Neural cell (in vitro differentiated cells): ENCODE data around the gene KCTD16. TPM values are rescaled to one million over a fixed set of nuclear protein-coding genes. Genes with fewer than 3 reads are reported as not detected.

Source experiments
- H2AFZ ChIP-seq: fragments of 200-600, 300-800 bp; sonication (generic), shearing (Covaris generic); 2 replicates; pipeline ENCODE4 v1.6.0; 2014; ENCODE audit warnings: low read depth, mild to moderate bottlenecking, antibody characterized with exemption, low read length, moderate library complexity
- H3F3A ChIP-seq: fragments of 200-600 bp; shearing (Covaris generic); 2 replicates; pipeline ENCODE4 v1.6.1; 2016; ENCODE audit warnings: mild to moderate bottlenecking, moderate library complexity, mixed read lengths, antibody characterized with exemption, low read length; ENCODE audit not compliant: insufficient read depth, poor library complexity, severe bottlenecking
- H3K27ac ChIP-seq: fragments of 200-600, 300-800 bp; sonication (generic), shearing (Covaris generic); 2 replicates; pipeline ENCODE4 v1.5.1; 2014; ENCODE audit warnings: mild to moderate bottlenecking, low read length, moderate library complexity
- H3K27me3 ChIP-seq: fragments of 300-800, 200-600 bp; sonication (generic), shearing (Covaris generic); 2 replicates; pipeline ENCODE4 v1.6.0; 2014; ENCODE audit warnings: mild to moderate bottlenecking, low read depth, low read length, moderate library complexity; ENCODE audit not compliant: insufficient read depth
- H3K36me3 ChIP-seq: fragments of 300-800, 200-600 bp; sonication (generic), shearing (Covaris generic); 2 replicates; pipeline ENCODE4 v1.5.1; 2014; ENCODE audit warnings: mild to moderate bottlenecking, antibody characterized with exemption, low read length, moderate library complexity; ENCODE audit not compliant: insufficient read depth
- H3K4me2 ChIP-seq: fragments of 300-800, 200-600 bp; sonication (generic), shearing (Covaris generic); 2 replicates; pipeline ENCODE4 v1.6.0; 2014; ENCODE audit warnings: mild to moderate bottlenecking, low read length
- H3K4me3 ChIP-seq: fragments of 300-800, 200-600 bp; sonication (generic), shearing (Covaris generic); 2 replicates; pipeline ENCODE4 v1.5.1; 2014; ENCODE audit warnings: mild to moderate bottlenecking, low read length, moderate library complexity
- H3K79me2 ChIP-seq: fragments of 200-600 bp; shearing (Covaris generic); replicated peaks from 2 replicates; pipeline ENCODE4 v1.6.0; 2014; ENCODE audit warnings: mild to moderate bottlenecking, low read length, moderate library complexity; ENCODE audit not compliant: insufficient read depth
- H3K9ac ChIP-seq: fragments of 300-800, 200-600 bp; sonication (generic), shearing (Covaris generic); 2 replicates; pipeline ENCODE4 v1.6.1; 2016; ENCODE audit warnings: mild to moderate bottlenecking, low read length, mixed read lengths
- H3K9me2 ChIP-seq: fragments of 200-600 bp; shearing (Covaris generic); 2 replicates; pipeline ENCODE4 v1.6.1; 2016; ENCODE audit warnings: mild to moderate bottlenecking, low read length, mixed read lengths; ENCODE audit not compliant: insufficient read depth
- H3K9me3 ChIP-seq: fragments of 200-600, 300-800 bp; sonication (generic), shearing (Covaris generic); 2 replicates; pipeline ENCODE4 v1.6.1; 2016; ENCODE audit warnings: mild to moderate bottlenecking, mixed run types, low read length, moderate library complexity, mixed read lengths
- H4K20me1 ChIP-seq: fragments of 200-600 bp; shearing (Covaris generic); 2 replicates; pipeline ENCODE4 v1.6.1; 2016; ENCODE audit warnings: mild to moderate bottlenecking, mixed run types; ENCODE audit not compliant: insufficient read depth
- EP300 ChIP-seq: fragments of 450-650 bp; conservative IDR thresholded peaks from 2 replicates; pipeline ENCODE4 v1.6.1; 2014; ENCODE audit warnings: antibody characterized with exemption, mild to moderate bottlenecking, moderate library complexity; ENCODE audit not compliant: poor library complexity, severe bottlenecking
- EZH2 ChIP-seq: fragments of 200-600, 300-800 bp; shearing (Covaris generic), sonication (generic); IDR thresholded peaks from 2 replicates; pipeline ENCODE4 v1.6.1; 2014; ENCODE audit warnings: antibody characterized with exemption, low read length, borderline replicate concordance, mild to moderate bottlenecking; ENCODE audit not compliant: insufficient read depth, poor library complexity, severe bottlenecking
- MXI1 ChIP-seq: fragments of 450-650 bp; conservative IDR thresholded peaks from 2 replicates; pipeline ENCODE4 v1.6.1; 2014; ENCODE audit warnings: antibody characterized with exemption, mild to moderate bottlenecking; ENCODE audit not compliant: poor library complexity, severe bottlenecking
- POLR2AphosphoS5 ChIP-seq: IDR thresholded peaks from 2 replicates; pipeline ENCODE4 v1.6.1; 2012
- RAD21 ChIP-seq: fragments of 450-650 bp; conservative IDR thresholded peaks from 2 replicates; pipeline ENCODE4 v1.6.1; 2014; ENCODE audit warnings: antibody characterized with exemption, mild to moderate bottlenecking, moderate library complexity
- SMC3 ChIP-seq: fragments of 450-650 bp; conservative IDR thresholded peaks from 2 replicates; pipeline ENCODE4 v1.6.1; 2014; ENCODE audit warnings: antibody characterized with exemption, mild to moderate bottlenecking, moderate library complexity; ENCODE audit not compliant: poor library complexity
- TAF1 ChIP-seq: IDR thresholded peaks from 2 replicates; pipeline ENCODE4 v1.6.1; 2012; ENCODE audit warnings: low read depth
- polyA plus RNA-seq: library from polyadenylated mRNA; depleted of rRNA; stranded (reverse); fragments of >200 nt; gene quantifications from 2 replicates; pipeline ENCODE4 v1.2.3, GENCODE V29; 2014
- TF ChIP-seq, protein P1 (sequence below): fragments of 450-650 bp; IDR thresholded peaks from 2 replicates; pipeline ENCODE4 v1.5.1; 2014; ENCODE audit warnings: antibody characterized with exemption, mild to moderate bottlenecking, moderate library complexity; ENCODE audit not compliant: poor library complexity, severe bottlenecking
- TF ChIP-seq, protein P2 (sequence below): IDR thresholded peaks from 2 replicates; pipeline ENCODE4 v1.6.1; 2012; ENCODE audit warnings: borderline replicate concordance

KCTD16 gene
- polyA plus RNA-seq, 1 donor from 2014 or later, result 7.1 TPM

DNA sequence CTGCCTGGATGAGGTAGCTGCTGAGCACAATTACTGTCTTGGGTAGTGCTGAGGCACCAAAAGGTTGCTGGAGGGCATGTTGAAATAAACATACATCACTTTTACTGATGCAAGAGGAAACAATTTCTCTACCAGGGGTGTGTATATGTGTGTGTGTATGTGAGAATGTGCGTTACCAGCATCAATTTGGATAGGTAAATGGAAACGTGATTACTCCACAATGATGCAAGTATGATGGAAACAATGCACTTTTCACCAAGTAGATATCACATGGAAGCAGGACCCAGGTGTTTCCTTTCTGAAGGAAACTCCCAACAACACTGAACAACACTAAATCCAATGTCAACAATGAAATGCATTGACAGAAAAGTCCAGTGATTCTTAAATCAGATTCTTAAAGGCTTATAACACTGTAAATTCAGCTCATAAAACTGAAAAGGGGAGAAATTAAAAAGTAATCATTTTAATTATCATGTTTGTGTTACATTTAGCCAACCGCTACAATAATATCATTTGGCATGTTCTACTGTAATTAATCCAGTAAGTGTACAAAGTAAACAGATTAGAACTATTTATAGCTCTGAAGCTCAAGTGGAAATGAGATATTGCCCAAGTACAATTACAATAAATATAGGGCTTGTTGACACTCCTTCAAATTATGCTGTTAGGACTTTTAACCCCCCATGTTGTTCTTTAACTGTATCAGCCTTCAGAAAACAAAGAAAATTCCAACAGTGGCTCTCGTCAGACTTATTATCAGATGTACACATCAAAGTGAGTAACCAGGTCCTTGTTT lies 25.5 kb upstream of the KCTD16 start:
- Histone ChIP-seq H3K9ac (no peak overlapping the region), H4K20me1 (no peaks in the 10 kb centered on the region), H3K4me3 (no peak overlapping the region), H3F3A (no peaks in the 10 kb centered on the region), H3K36me3 (no peaks in the 10 kb centered on the region), H3K9me3 (no peaks in the 10 kb centered on the region), H3K27ac (no peak overlapping the region), H3K9me2 (no peaks in the 10 kb centered on the region), H3K4me2 (no peak overlapping the region), H3K79me2 (no peaks in the 10 kb centered on the region), H3K27me3 (no peaks in the 10 kb centered on the region), H2AFZ (no peak overlapping the region)
- TF ChIP-seq TAF1 (no peak), SMC3 (no peak), EZH2 (no peak)
- TF ChIP-seq, protein P1, sequence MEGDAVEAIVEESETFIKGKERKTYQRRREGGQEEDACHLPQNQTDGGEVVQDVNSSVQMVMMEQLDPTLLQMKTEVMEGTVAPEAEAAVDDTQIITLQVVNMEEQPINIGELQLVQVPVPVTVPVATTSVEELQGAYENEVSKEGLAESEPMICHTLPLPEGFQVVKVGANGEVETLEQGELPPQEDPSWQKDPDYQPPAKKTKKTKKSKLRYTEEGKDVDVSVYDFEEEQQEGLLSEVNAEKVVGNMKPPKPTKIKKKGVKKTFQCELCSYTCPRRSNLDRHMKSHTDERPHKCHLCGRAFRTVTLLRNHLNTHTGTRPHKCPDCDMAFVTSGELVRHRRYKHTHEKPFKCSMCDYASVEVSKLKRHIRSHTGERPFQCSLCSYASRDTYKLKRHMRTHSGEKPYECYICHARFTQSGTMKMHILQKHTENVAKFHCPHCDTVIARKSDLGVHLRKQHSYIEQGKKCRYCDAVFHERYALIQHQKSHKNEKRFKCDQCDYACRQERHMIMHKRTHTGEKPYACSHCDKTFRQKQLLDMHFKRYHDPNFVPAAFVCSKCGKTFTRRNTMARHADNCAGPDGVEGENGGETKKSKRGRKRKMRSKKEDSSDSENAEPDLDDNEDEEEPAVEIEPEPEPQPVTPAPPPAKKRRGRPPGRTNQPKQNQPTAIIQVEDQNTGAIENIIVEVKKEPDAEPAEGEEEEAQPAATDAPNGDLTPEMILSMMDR, result no peak

DNA sequence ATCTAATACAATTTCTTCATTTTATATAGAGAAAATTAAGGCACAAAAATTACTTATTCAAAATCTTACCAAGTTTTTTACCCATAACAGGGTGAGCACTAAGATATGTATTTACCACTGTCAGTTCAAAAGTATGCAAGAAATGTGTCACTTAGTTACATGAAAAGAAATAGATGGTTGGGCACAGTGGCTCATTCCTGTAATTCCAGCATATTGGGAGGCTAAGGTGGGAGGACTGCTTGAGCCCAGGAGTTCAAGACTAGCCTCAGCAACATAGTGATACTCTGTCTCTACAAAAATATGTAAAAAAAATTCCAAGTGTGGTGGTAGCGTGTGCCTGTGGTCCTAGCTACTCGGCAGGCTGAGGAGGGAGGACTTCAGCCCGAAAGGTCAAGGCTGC lies 19.6 kb upstream of the KCTD16 start:
- no peaks in the 10 kb centered on the region for H3K9me2 ChIP-seq
- H3K9ac ChIP-seq, result no peak overlapping the region
- no peak overlapping the region for H3K4me3 ChIP-seq
- no peak overlapping the region for H3K27ac ChIP-seq
- TF ChIP-seq TAF1, result no peak
- TF ChIP-seq, protein P1, result no peak
- TF ChIP-seq EP300, result no peak
- TF ChIP-seq RAD21, result no peak
- no peak for TF ChIP-seq SMC3
- TF ChIP-seq POLR2AphosphoS5, result no peak
- TF ChIP-seq, protein P2, sequence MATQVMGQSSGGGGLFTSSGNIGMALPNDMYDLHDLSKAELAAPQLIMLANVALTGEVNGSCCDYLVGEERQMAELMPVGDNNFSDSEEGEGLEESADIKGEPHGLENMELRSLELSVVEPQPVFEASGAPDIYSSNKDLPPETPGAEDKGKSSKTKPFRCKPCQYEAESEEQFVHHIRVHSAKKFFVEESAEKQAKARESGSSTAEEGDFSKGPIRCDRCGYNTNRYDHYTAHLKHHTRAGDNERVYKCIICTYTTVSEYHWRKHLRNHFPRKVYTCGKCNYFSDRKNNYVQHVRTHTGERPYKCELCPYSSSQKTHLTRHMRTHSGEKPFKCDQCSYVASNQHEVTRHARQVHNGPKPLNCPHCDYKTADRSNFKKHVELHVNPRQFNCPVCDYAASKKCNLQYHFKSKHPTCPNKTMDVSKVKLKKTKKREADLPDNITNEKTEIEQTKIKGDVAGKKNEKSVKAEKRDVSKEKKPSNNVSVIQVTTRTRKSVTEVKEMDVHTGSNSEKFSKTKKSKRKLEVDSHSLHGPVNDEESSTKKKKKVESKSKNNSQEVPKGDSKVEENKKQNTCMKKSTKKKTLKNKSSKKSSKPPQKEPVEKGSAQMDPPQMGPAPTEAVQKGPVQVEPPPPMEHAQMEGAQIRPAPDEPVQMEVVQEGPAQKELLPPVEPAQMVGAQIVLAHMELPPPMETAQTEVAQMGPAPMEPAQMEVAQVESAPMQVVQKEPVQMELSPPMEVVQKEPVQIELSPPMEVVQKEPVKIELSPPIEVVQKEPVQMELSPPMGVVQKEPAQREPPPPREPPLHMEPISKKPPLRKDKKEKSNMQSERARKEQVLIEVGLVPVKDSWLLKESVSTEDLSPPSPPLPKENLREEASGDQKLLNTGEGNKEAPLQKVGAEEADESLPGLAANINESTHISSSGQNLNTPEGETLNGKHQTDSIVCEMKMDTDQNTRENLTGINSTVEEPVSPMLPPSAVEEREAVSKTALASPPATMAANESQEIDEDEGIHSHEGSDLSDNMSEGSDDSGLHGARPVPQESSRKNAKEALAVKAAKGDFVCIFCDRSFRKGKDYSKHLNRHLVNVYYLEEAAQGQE, result no peak
- TF ChIP-seq EZH2, result no peak
- TF ChIP-seq MXI1, result no peak
- no peaks in the 10 kb centered on the region for H3F3A ChIP-seq
- H3K36me3 ChIP-seq, result no peaks in the 10 kb centered on the region
- H4K20me1 ChIP-seq, result no peaks in the 10 kb centered on the region
- no peak overlapping the region for H2AFZ ChIP-seq
- no peaks in the 10 kb centered on the region for H3K27me3 ChIP-seq
- H3K79me2 ChIP-seq, result no peaks in the 10 kb centered on the region
- H3K9me3 ChIP-seq, result no peaks in the 10 kb centered on the region
- H3K4me2 ChIP-seq, result no peak overlapping the region
